Muscle of leg (tissue), 11 donors: ENCODE results near the gene CPEB3. TPM values are rescaled to one million over a fixed set of nuclear protein-coding genes. Genes with fewer than 3 reads are reported as not detected.

Experiments used
- DNase-seq: peaks from one replicate; pipeline ENCODE4 v3.0.0; 2013
- H3K27ac ChIP-seq: one replicate; pipeline ENCODE4 v1.5.1; 2013; ENCODE audit warnings: mild to moderate bottlenecking, low read length, control low read depth
- H3K27me3 ChIP-seq: one replicate; pipeline ENCODE4 v1.6.1; 2013; ENCODE audit warnings: low read length; ENCODE audit not compliant: control insufficient read depth, insufficient read depth
- H3K36me3 ChIP-seq: one replicate; pipeline ENCODE4 v1.6.1; 2013; ENCODE audit warnings: low read length; ENCODE audit not compliant: control insufficient read depth, insufficient read depth
- H3K4me1 ChIP-seq: one replicate; pipeline ENCODE4 v1.6.1; 2013; ENCODE audit warnings: low read length; ENCODE audit not compliant: control insufficient read depth, insufficient read depth
- H3K4me3 ChIP-seq: one replicate; pipeline ENCODE4 v1.5.1; 2013; ENCODE audit warnings: low read length, control low read depth
- H3K9me3 ChIP-seq: replicated peaks from 2 replicates; pipeline ENCODE4 v1.6.1; 2013; ENCODE audit warnings: low read depth, low read length; ENCODE audit not compliant: control insufficient read depth
- WGBS: methylation state at CpG from one replicate; pipeline ENCODE4 v1.1.5; 2013; ENCODE audit warnings: missing lambda C conversion rate; ENCODE audit not compliant: insufficient coverage; 5-methylcytosine and 5-hydroxymethylcytosine counted together
- polyA plus RNA-seq, 8 donors: library from polyadenylated mRNA; unstranded; fragments of 120-200 nt; gene quantifications; one replicate each; pipeline versions ENCODE4 v1.2.1 to v1.2.3, GENCODE V29; 2013; ENCODE audit warnings: inconsistent platforms in 1 of 8, low replicate concordance in 1 of 8; ENCODE audit not compliant: insufficient read length in 8 of 8, insufficient read depth in 1 of 8
- total RNA-seq: library from RNA; stranded (reverse); fragments of 120-200 nt; gene quantifications from one replicate; pipeline ENCODE4 v1.2.4, GENCODE V29; 2013

CPEB3 gene
- total and polyA plus RNA-seq, 9 donors, result 2.0 to 3.3 (median 3.0) TPM

GRCh38 chr10:92241501-92241900 lies 49.4 kb downstream of the CPEB3 start:
- H3K4me3 ChIP-seq, result peak overlapping the region; percentile 82
- peaks cover 5% of the 10 kb centered on the region for H3K27me3 ChIP-seq
- peaks cover 11% of the 10 kb centered on the region for H3K4me1 ChIP-seq
- H3K9me3 ChIP-seq, result no peaks in the 10 kb centered on the region
- WGBS, result no CpG with 5 or more reads among the region's 1 CpG
- H3K36me3 ChIP-seq, result no peaks in the 10 kb centered on the region
- peak overlapping the region; percentile 92 for H3K27ac ChIP-seq
- DNase-seq, result no peak

- Histone ChIP-seq H3K27me3 (peaks cover 5% of the 10 kb centered on the region), H3K9me3 (no peaks in the 10 kb centered on the region), H3K4me3 (peak overlapping the region; percentile 82), H3K4me1 (peaks cover 11% of the 10 kb centered on the region), H3K27ac (peak overlapping the region; percentile 92), H3K36me3 (no peaks in the 10 kb centered on the region)
- no CpG with 5 or more reads among the region's 9 CpGs for WGBS
- DNase-seq, result no peak
These were observed 49.7 kb downstream of the CPEB3 start for GRCh38 chr10:92241158-92241500.

GRCh38 chr10:92240289-92241157 lies 50.4 kb downstream of the CPEB3 start:
- Histone ChIP-seq H3K27me3 (peaks cover 5% of the 10 kb centered on the region), H3K27ac (peak overlapping the region; percentile 92), H3K36me3 (no peaks in the 10 kb centered on the region), H3K4me3 (peak overlapping the region; percentile 82), H3K4me1 (peaks cover 11% of the 10 kb centered on the region), H3K9me3 (no peaks in the 10 kb centered on the region)
- DNase-seq, result peak; percentile 94
- WGBS, result 0% methylated on average over 13 of the region's 28 CpGs

GRCh38 chr10:92239600-92240288 lies 51.1 kb downstream of the CPEB3 start:
- Histone ChIP-seq H3K9me3 (no peaks in the 10 kb centered on the region), H3K27ac (peak overlapping the region; percentile 92), H3K4me1 (peaks cover 11% of the 10 kb centered on the region), H3K27me3 (peaks cover 5% of the 10 kb centered on the region), H3K36me3 (no peaks in the 10 kb centered on the region), H3K4me3 (peak overlapping the region; percentile 82)
- WGBS, result under 1% methylated on average over 69 of the region's 69 CpGs
- peak; percentile 54 for DNase-seq

GRCh38 chr10:92239151-92239599 lies 51.7 kb downstream of the CPEB3 start:
- peak overlapping the region; percentile 1 for H3K27ac ChIP-seq
- 7% methylated on average over 24 of the region's 27 CpGs for whole genome bisulfite sequencing
- peak; percentile 51 for DNase-seq

GRCh38 chr10:92238586-92239098 lies 52.2 kb downstream of the CPEB3 start:
- Histone ChIP-seq H3K4me1 (peaks cover 11% of the 10 kb centered on the region), H3K9me3 (no peaks in the 10 kb centered on the region), H3K27me3 (peaks cover 5% of the 10 kb centered on the region), H3K4me3 (peak overlapping the region; percentile 82), H3K36me3 (no peaks in the 10 kb centered on the region), H3K27ac (peak overlapping the region; percentile 1)
- no CpG with 5 or more reads among the region's 8 CpGs for WGBS
- DNase-seq, result peak; percentile 19

More at GRCh38 chr10:92239151-92239599, 51.7 kb downstream of the CPEB3 start:
- Histone ChIP-seq H3K4me1 (peaks cover 11% of the 10 kb centered on the region), H3K36me3 (no peaks in the 10 kb centered on the region), H3K27me3 (peaks cover 5% of the 10 kb centered on the region), H3K4me3 (peak overlapping the region; percentile 82), H3K9me3 (no peaks in the 10 kb centered on the region)

GRCh38 chr10:92238054-92238585 lies 52.8 kb downstream of the CPEB3 start:
- 100% methylated on average over 3 of the region's 3 CpGs for WGBS
- peaks cover 11% of the 10 kb centered on the region for H3K4me1 ChIP-seq

GRCh38 chr10:92231196-92231595 lies 59.7 kb downstream of the CPEB3 start:
- Histone ChIP-seq H3K4me1 (no peaks in the 10 kb centered on the region), H3K4me3 (no peak overlapping the region), H3K27ac (no peak overlapping the region), H3K27me3 (no peaks in the 10 kb centered on the region), H3K36me3 (no peaks in the 10 kb centered on the region), H3K9me3 (no peaks in the 10 kb centered on the region)
- WGBS, result 72% methylated on average over 1 of the region's 1 CpG
- no peak for DNase-seq

More at GRCh38 chr10:92238054-92238585, 52.8 kb downstream of the CPEB3 start:
- no peaks in the 10 kb centered on the region for H3K9me3 ChIP-seq
- no peaks in the 10 kb centered on the region for H3K36me3 ChIP-seq
- no peak for DNase-seq
- H3K27me3 ChIP-seq, result peaks cover 5% of the 10 kb centered on the region
- no peak overlapping the region for H3K27ac ChIP-seq
- no peak overlapping the region for H3K4me3 ChIP-seq

GRCh38 chr10:92222603-92223262 lies 68.1 kb downstream of the CPEB3 start:
- no peaks in the 10 kb centered on the region for H3K4me1 ChIP-seq
- H3K4me3 ChIP-seq, result no peak overlapping the region
- H3K9me3 ChIP-seq, result no peaks in the 10 kb centered on the region
- H3K36me3 ChIP-seq, result peaks cover 2% of the 10 kb centered on the region
- no peak overlapping the region for H3K27ac ChIP-seq
- no CpG with 5 or more reads among the region's 1 CpG for WGBS
- H3K27me3 ChIP-seq, result no peaks in the 10 kb centered on the region
- DNase-seq, result no peak
